Activated T-helper 1 cell treated with anti-CD3 and anti-CD28 coated beads, Interleukin-12 subunit alpha, Interleukin-12 subunit beta, Interleukin-2, Interleukin-4 antibody, amounts not matched to agents 30 ng/mL and 10 ng/mL and 1 ng/mL, durations not matched to agents 14 hours and 24 hours and 36 hours (primary cell): Measurements from ENCODE around the gene SHC4. TPM values are rescaled to one million over a fixed set of nuclear protein-coding genes. Genes with fewer than 3 reads are reported as not detected.

ENCODE experiments used
- DNase-seq: peaks from one replicate; pipeline ENCODE4 v3.0.0; 2021; ENCODE audit warnings: low spot score
- H3K27ac Mint-ChIP-seq: one replicate; pipeline ENCODE4 v1.8.0; 2021; ENCODE audit warnings: mild to moderate bottlenecking, mixed read lengths
- H3K27me3 Mint-ChIP-seq: one replicate; pipeline ENCODE4 v1.8.0; 2022; ENCODE audit warnings: mild to moderate bottlenecking, moderate library complexity, mixed read lengths; ENCODE audit not compliant: insufficient read depth
- H3K36me3 Mint-ChIP-seq: one replicate; pipeline ENCODE4 v1.8.0; 2021; ENCODE audit warnings: low read depth, mixed read lengths
- H3K4me1 Mint-ChIP-seq: one replicate; pipeline ENCODE4 v1.8.0; 2021; ENCODE audit warnings: low read depth, mixed read lengths
- H3K4me3 Mint-ChIP-seq: one replicate; pipeline ENCODE4 v1.8.0; 2021; ENCODE audit warnings: mild to moderate bottlenecking, moderate library complexity, mixed read lengths
- H3K9me3 Mint-ChIP-seq: one replicate; pipeline ENCODE4 v1.8.0; 2021; ENCODE audit warnings: mixed read lengths
- intact Hi-C: fragments of 100-400 bp; cut with micrococcal nuclease; formaldehyde crosslinking; loops from one replicate; pipeline ENCODE4 v1.15.1; 2024
- total RNA-seq: library from RNA; stranded (reverse); gene quantifications from 2 replicates; pipeline ENCODE4 v1.2.3, GENCODE V29; 2022

The SHC4 gene
- total RNA-seq, 1 donor from 2014 or later: 26.4 TPM

- Mint-ChIP-seq H3K9me3 (no peaks in the 10 kb centered on the region), H3K36me3 (peaks cover 5% of the 10 kb centered on the region), H3K4me3 (no peak overlapping the region), H3K27ac (peak overlapping the region; percentile 57), H3K27me3 (peaks cover 2% of the 10 kb centered on the region), H3K4me1 (peaks cover 28% of the 10 kb centered on the region)
- intact Hi-C loops: loop anchor here (1.0 to 2.0 kb wide), 2 partner anchors 9 to 17 kb away; no protein-coding TSS in a partner anchor
- DNase-seq: no peak
Observed at GRCh38 chr15:48888191-48888590, 75.5 kb downstream of the SHC4 start.

DNA sequence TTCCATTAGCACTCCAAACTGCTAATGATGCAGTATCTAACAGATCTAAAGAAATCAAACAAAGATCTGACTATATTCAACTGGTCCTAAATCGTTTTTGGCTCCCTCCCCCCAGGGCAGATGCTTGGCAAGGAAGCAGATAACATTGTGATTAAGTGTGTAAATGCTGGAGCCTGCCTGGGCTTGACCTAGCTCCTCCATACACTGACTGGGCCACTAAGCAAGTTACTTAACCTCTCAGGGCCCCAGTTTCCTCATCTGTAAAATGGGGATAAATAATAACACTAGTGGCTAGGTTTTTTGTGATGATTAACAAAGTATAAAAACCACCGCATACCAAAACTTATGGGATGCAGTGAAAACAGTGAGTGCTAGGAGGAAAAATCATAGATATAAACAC is 76.6 kb downstream of the SHC4 start:
- H3K4me1 Mint-ChIP-seq: peaks cover 35% of the 10 kb centered on the region
- no peak for DNase-seq
- H3K9me3 Mint-ChIP-seq: no peaks in the 10 kb centered on the region
- no peak overlapping the region for H3K4me3 Mint-ChIP-seq
- no peaks in the 10 kb centered on the region for H3K27me3 Mint-ChIP-seq
- no peak overlapping the region for H3K27ac Mint-ChIP-seq
- intact Hi-C loops: no loop called here
- H3K36me3 Mint-ChIP-seq: peaks cover 12% of the 10 kb centered on the region

- no peak for DNase-seq
- Mint-ChIP-seq H3K27ac (no peak overlapping the region), H3K4me3 (no peak overlapping the region), H3K4me1 (peaks cover 54% of the 10 kb centered on the region), H3K9me3 (no peaks in the 10 kb centered on the region), H3K36me3 (peaks cover 40% of the 10 kb centered on the region), H3K27me3 (no peaks in the 10 kb centered on the region)
- intact Hi-C loops: no loop called here
Observed at GRCh38 chr15:48883699-48884098, 80.0 kb downstream of the SHC4 start.

DNA sequence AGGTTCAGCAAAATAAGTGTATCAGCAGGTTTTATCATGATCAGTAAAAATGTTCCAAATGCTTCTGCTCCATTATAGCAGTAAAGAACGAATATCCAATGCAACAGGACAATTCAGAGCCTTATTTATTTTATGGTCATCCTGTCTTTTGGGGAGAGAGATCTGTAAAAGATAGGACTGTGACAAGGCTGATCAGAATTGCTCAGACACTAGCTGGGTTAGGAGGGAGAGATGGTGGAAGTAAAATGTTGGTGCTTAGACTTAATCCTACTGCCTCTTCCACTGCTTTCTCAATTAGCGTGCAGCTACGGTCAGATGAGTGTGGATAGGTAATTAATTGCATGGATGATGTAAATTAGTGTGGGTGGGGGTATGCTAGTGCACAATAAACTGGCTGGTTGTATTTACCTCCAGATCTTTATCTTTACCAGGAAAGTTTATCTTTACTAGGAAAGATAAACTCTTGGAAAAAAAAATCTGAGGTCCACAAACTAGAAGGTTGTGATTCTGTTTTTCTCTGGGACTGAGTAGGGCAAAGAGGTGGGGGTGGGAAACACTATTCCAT is 83.6 kb downstream of the SHC4 start:
- Mint-ChIP-seq H3K36me3 (peaks cover 55% of the 10 kb centered on the region), H3K9me3 (no peaks in the 10 kb centered on the region), H3K27me3 (no peaks in the 10 kb centered on the region), H3K4me1 (peaks cover 63% of the 10 kb centered on the region), H3K4me3 (peak overlapping the region; percentile 99), H3K27ac (peak overlapping the region; percentile 68)
- intact Hi-C loops: no loop called here
- no peak for DNase-seq

GRCh38 chr15:48877630-48878595 is 85.8 kb downstream of the SHC4 start, which contains the start of gene EID1:
Gene EID1, plus strand, starts transcription at chr15:48878134. Its CDS starts 43 bp downstream, at chr15:48878177.
- peak within 1 kb of the TSS; percentile 99 for H3K4me3 Mint-ChIP-seq
- H3K9me3 Mint-ChIP-seq: no peaks in the 10 kb centered on the region
- peak; percentile 94 for DNase-seq
- H3K4me1 Mint-ChIP-seq: peaks cover 69% of the 10 kb centered on the region
- peak within 1 kb of the TSS; percentile 97 for H3K27ac Mint-ChIP-seq
- intact Hi-C loops: loop anchor here (1.0 to 5.0 kb wide), 10 partner anchors 16 to 1257 kb away; partner anchors contain the start of genes CEP152, COPS2, DTWD1 and DUT
- H3K36me3 Mint-ChIP-seq: peaks cover 51% of the 10 kb centered on the region
- H3K27me3 Mint-ChIP-seq: no peaks in the 10 kb centered on the region

- DNase-seq: no peak
- no peak overlapping the region for H3K4me3 Mint-ChIP-seq
- H3K4me1 Mint-ChIP-seq: peaks cover 56% of the 10 kb centered on the region
- H3K27ac Mint-ChIP-seq: no peak overlapping the region
- intact Hi-C loops: loop anchor here (2.0 to 5.0 kb wide), 3 partner anchors 544 to 1259 kb away; partner anchors contain the start of genes DTWD1, DUT and FAM227B
- H3K27me3 Mint-ChIP-seq: no peaks in the 10 kb centered on the region
- no peaks in the 10 kb centered on the region for H3K9me3 Mint-ChIP-seq
- peaks cover 39% of the 10 kb centered on the region for H3K36me3 Mint-ChIP-seq
Observed at GRCh38 chr15:48876057-48876456, 87.7 kb downstream of the SHC4 start.

DNA sequence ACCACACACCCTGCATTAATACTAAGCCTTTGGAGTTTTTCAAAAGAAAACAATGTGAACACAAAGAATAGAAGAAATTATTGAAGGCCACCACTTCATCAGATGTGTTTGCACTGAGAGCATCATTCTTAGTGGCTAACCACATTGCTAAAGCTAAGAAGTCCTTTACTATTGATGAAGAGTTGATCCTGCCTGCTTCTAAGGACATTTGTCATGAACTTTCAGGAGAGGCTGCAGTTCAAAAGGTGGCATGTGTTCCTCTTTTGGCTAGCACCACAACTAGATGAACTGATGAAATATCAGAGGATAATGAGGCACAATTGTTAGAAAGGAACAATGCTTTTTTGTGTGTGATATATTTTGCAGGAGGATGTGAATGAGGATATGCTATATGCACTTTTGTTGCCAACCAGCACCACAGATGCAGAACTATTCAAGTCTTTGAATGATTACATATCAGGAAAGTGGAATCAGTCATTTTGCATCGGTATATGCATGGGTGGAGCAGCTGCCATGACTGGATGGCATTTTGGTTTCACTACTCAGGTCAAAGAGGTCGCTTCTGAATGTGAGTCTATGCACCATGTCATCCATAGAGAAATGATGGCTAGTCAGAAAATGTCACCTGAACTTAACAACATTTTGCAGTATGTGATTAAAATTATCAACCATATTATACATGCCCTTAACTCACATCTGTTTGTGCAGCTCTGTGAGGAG is 88.3 kb downstream of the SHC4 start:
- DNase-seq: no peak
- H3K36me3 Mint-ChIP-seq: peaks cover 34% of the 10 kb centered on the region
- intact Hi-C loops: loop anchor here (5.0 kb wide), 2 partner anchors 543 to 747 kb away; partner anchors contain the start of genes DTWD1, DUT and FAM227B

DNA sequence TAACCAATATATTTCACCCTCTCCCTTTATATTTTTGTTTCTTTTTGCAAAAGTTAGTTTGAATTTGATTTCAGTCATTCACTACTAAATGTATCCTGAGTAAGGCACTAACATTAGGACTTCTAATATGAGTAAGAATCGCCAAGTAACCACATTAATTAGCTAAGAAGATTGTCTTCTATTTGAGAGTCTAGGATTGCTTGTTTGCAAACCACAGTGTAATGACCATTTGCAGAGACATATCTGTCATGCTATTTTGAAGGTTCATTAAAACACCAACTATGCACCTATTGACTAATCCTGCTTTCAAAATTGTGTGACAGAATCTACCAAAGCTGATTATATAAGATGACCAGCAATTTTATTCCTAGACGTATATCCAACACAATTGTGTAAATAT is 91.1 kb downstream of the SHC4 start:
- peaks cover 32% of the 10 kb centered on the region for H3K4me1 Mint-ChIP-seq
- no peak for DNase-seq
- H3K27me3 Mint-ChIP-seq: no peaks in the 10 kb centered on the region
- H3K9me3 Mint-ChIP-seq: no peaks in the 10 kb centered on the region
- no peak overlapping the region for H3K27ac Mint-ChIP-seq
- no peak overlapping the region for H3K4me3 Mint-ChIP-seq
- peaks cover 11% of the 10 kb centered on the region for H3K36me3 Mint-ChIP-seq
- intact Hi-C loops: no loop called here

More for the DNA sequence above, 88.3 kb downstream of the SHC4 start:
- H3K27me3 Mint-ChIP-seq: no peaks in the 10 kb centered on the region
- peaks cover 50% of the 10 kb centered on the region for H3K4me1 Mint-ChIP-seq
- H3K9me3 Mint-ChIP-seq: no peaks in the 10 kb centered on the region
- peak overlapping the region; percentile 14 for H3K27ac Mint-ChIP-seq
- H3K4me3 Mint-ChIP-seq: peak overlapping the region; percentile 47

- H3K27ac Mint-ChIP-seq: no peak overlapping the region
- H3K4me1 Mint-ChIP-seq: peaks cover 23% of the 10 kb centered on the region
- no peaks in the 10 kb centered on the region for H3K27me3 Mint-ChIP-seq
- H3K4me3 Mint-ChIP-seq: no peak overlapping the region
- no peaks in the 10 kb centered on the region for H3K9me3 Mint-ChIP-seq
- intact Hi-C loops: no loop called here
- peaks cover 10% of the 10 kb centered on the region for H3K36me3 Mint-ChIP-seq
- no peak for DNase-seq
Observed at GRCh38 chr15:48871542-48871941, 92.2 kb downstream of the SHC4 start.

DNA sequence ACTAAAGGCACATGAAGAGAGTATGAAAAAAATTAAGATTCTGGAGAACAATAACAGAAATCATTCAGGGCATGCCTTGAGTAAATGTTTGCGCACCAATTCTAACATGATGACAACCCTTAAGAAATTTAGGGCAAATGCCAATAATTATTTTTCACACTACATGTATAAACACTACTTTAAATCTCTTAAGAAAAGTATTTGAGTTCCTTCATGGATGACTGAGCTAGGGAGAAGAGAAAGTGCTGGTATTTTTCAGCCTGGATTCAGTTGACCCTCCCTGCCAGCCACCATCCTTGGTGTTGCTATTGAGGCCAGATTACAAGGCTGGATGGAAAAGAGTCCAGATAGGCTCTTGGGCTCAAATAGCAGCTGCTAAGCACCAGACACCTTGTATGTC is 93.8 kb downstream of the SHC4 start:
- no peak for DNase-seq
- peaks cover 7% of the 10 kb centered on the region for H3K36me3 Mint-ChIP-seq
- H3K27me3 Mint-ChIP-seq: no peaks in the 10 kb centered on the region
- H3K27ac Mint-ChIP-seq: no peak overlapping the region
- H3K4me1 Mint-ChIP-seq: peaks cover 19% of the 10 kb centered on the region
- intact Hi-C loops: no loop called here
- H3K4me3 Mint-ChIP-seq: no peak overlapping the region
- H3K9me3 Mint-ChIP-seq: no peaks in the 10 kb centered on the region

GRCh38 chr15:48868536-48868935 is 95.2 kb downstream of the SHC4 start:
- no peak for DNase-seq
- Mint-ChIP-seq H3K4me3 (no peak overlapping the region), H3K4me1 (peaks cover 9% of the 10 kb centered on the region), H3K27ac (no peak overlapping the region), H3K9me3 (no peaks in the 10 kb centered on the region), H3K36me3 (peaks cover 9% of the 10 kb centered on the region), H3K27me3 (no peaks in the 10 kb centered on the region)
- intact Hi-C loops: no loop called here

DNA sequence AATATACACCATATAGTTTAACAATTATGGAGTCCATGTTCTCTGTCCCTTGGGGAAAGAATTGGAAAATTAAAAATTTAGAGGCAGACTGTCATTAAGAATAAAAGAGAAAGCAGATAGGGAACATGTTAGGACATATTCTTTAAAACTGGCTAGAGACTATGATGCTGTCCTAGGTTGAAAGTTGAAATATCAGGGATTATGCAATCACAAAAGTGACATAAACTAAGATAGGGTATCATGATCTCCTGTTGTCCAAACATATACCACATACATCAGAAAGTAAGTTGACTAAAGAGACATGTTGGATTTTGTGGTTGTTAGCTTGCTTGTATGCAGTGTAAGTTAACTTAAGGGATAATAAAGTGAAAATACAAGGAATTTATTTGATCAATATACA is 95.7 kb downstream of the SHC4 start:
- Mint-ChIP-seq H3K36me3 (peaks cover 9% of the 10 kb centered on the region), H3K4me1 (peaks cover 9% of the 10 kb centered on the region), H3K27me3 (no peaks in the 10 kb centered on the region), H3K9me3 (no peaks in the 10 kb centered on the region), H3K27ac (no peak overlapping the region), H3K4me3 (no peak overlapping the region)
- intact Hi-C loops: no loop called here
- no peak for DNase-seq
